Peyer's patch (tissue), 4 donors: Measurements from ENCODE around the gene MTFR1L. TPM values are rescaled to one million over a fixed set of nuclear protein-coding genes. Genes with fewer than 3 reads are reported as not detected.
A peak's percentile ranks its signal among the peaks of the same experiment; 100 is the strongest.

Source experiments
- DNase-seq, 3 donors: peaks; one replicate each; pipeline ENCODE4 v3.0.0-alpha.2; 2017 to 2019
- H3K27ac ChIP-seq, 4 donors: fragments of 200-600 bp; sonication (generic); one replicate each; pipeline ENCODE4 v1.5.1; 2016 to 2019
- H3K27me3 ChIP-seq, 2 donors: fragments of 200-600 bp; sonication (generic); one replicate each; pipeline ENCODE4 v1.5.1; 2019
- H3K36me3 ChIP-seq, 3 donors: fragments of 200-600 bp; sonication (generic); one replicate each; pipeline ENCODE4 v1.5.1; 2016 to 2019
- H3K4me1 ChIP-seq, 4 donors: fragments of 200-600 bp; sonication (generic); one replicate each; pipeline ENCODE4 v1.5.1; 2016 to 2019
- H3K4me3 ChIP-seq, 4 donors: fragments of 200-600 bp; sonication (generic); 1 replicate in 3 of 4; 2 replicates in 1 of 4; pipeline ENCODE4 v1.5.1; 2016 to 2019; ENCODE audit warnings: mild to moderate bottlenecking in 1 of 4
- H3K9me3 ChIP-seq, 4 donors: fragments of 200-600 bp; sonication (generic); one replicate each; pipeline ENCODE4 v1.5.1; 2016 to 2019; ENCODE audit warnings: mild to moderate bottlenecking in 1 of 4
- CTCF ChIP-seq, 6 experiments: fragments of 450-650 bp in 4 of 6; fragments of 200-600 bp in 2 of 6; sonication (generic) in 1 of 6; IDR thresholded peaks; one replicate each; pipeline ENCODE4 v1.5.1; 2017 to 2019; ENCODE audit warnings: antibody characterized with exemption in 6 of 6, mild to moderate bottlenecking in 3 of 6, moderate library complexity in 1 of 6
- POLR2A ChIP-seq, 2 donors: fragments of 450-650 bp; IDR thresholded peaks; one replicate each; pipeline ENCODE4 v1.5.1; 2017; ENCODE audit warnings: antibody characterized with exemption in 2 of 2, mild to moderate bottlenecking in 2 of 2, moderate library complexity in 2 of 2
- small RNA-seq, 2 donors: library from RNA; depleted of rRNA; stranded (forward); fragments of <200 nt; gene quantifications; one replicate each; pipeline ENCODE3, GENCODE V24; 2016
- total RNA-seq, 4 donors: library from RNA; depleted of rRNA; stranded (reverse); fragments of >200 nt; gene quantifications; one replicate each; pipeline ENCODE4 v1.1.0, GENCODE V29; 2016

MTFR1L gene
- total RNA-seq, 4 donors from 2014 or later: 122 to 173 (median 131) TPM

- Histone ChIP-seq H3K4me3 (no peak overlapping the region), H3K27me3 (no peaks in the 10 kb centered on the region), H3K27ac (no peak overlapping the region), H3K9me3 (no peaks in the 10 kb centered on the region), H3K4me1 (peaks cover 0 to 21% (median 9%) of the 10 kb centered on the region in 4 donors), H3K36me3 (no peaks in the 10 kb centered on the region)
- DNase-seq: no peak
- TF ChIP-seq POLR2A (IDR thresholded peaks at IDR 0.05) (no peak), CTCF (IDR thresholded peaks at IDR 0.05) (no peak)
Measured at GRCh38 chr1:25878690-25879089, 58.9 kb downstream of the MTFR1L start.

GRCh38 chr1:25879675-25880074, 59.9 kb downstream of the MTFR1L start:
- Histone ChIP-seq H3K27ac (no peak overlapping the region), H3K9me3 (no peaks in the 10 kb centered on the region), H3K4me1 (peaks cover 0 to 13% (median 6%) of the 10 kb centered on the region in 4 donors), H3K27me3 (no peaks in the 10 kb centered on the region), H3K4me3 (no peak overlapping the region), H3K36me3 (no peaks in the 10 kb centered on the region)
- no peak for TF ChIP-seq POLR2A (IDR thresholded peaks at IDR 0.05)
- TF ChIP-seq CTCF (IDR thresholded peaks at IDR 0.05): no peak
- DNase-seq: peak in 1 of 3 donors; percentile 36

- TF ChIP-seq POLR2A (IDR thresholded peaks at IDR 0.05) (no peak), CTCF (IDR thresholded peaks at IDR 0.05) (no peak)
- Histone ChIP-seq H3K36me3 (no peaks in the 10 kb centered on the region), H3K27me3 (no peaks in the 10 kb centered on the region), H3K4me1 (peaks cover 0 to 8% (median 3%) of the 10 kb centered on the region in 4 donors), H3K27ac (no peak overlapping the region), H3K4me3 (no peak overlapping the region), H3K9me3 (no peaks in the 10 kb centered on the region)
- no peak for DNase-seq
Measured at GRCh38 chr1:25880518-25880917, 60.8 kb downstream of the MTFR1L start.

- no peak overlapping the region for H3K4me3 ChIP-seq
- H3K9me3 ChIP-seq: no peaks in the 10 kb centered on the region
- H3K36me3 ChIP-seq: no peaks in the 10 kb centered on the region
- no peak overlapping the region for H3K27ac ChIP-seq
- H3K27me3 ChIP-seq: no peaks in the 10 kb centered on the region
- no peak for DNase-seq
- H3K4me1 ChIP-seq: peaks cover 0 to 1% (median under 1%) of the 10 kb centered on the region in 4 donors
- TF ChIP-seq POLR2A (IDR thresholded peaks at IDR 0.05) (no peak), CTCF (IDR thresholded peaks at IDR 0.05) (no peak)
Measured at GRCh38 chr1:25881266-25881665, 61.5 kb downstream of the MTFR1L start.

Small RNAs within 50 kb of the gene (small RNA-seq; reads per million reads assigned to genes)
- 0 reads per million in 2 donors for gene RF00019

Other genes with a start within 250 kb of the MTFR1L start
- 10 to 100 TPM in 1 of 4 donors, 1 to 10 TPM in 3; 2.3 to 10.7 (median 6.7) TPM for gene MAN1C1, start 203.2 kb upstream of the MTFR1L start, total RNA-seq
- 10 to 100 TPM; 16.1 to 30.1 (median 22.0) TPM for gene SELENON, start 19.8 kb upstream of the MTFR1L start, total RNA-seq
- gene AUNIP, start 39.5 kb downstream of the MTFR1L start, total RNA-seq: 1 to 10 TPM in 1 of 4 donors, under 1 TPM in 1, not detected in 2; 0.95 to 1.6 TPM
- gene PAQR7, start 55.8 kb downstream of the MTFR1L start, total RNA-seq: 10 to 100 TPM in 1 of 4 donors, 1 to 10 TPM in 3; 6.7 to 12.1 (median 7.8) TPM
- 10 to 100 TPM; 21.2 to 62.7 (median 26.8) TPM for gene STMN1, start 86.5 kb downstream of the MTFR1L start, total RNA-seq
- gene PAFAH2, start 178.1 kb downstream of the MTFR1L start, total RNA-seq: 10 to 100 TPM; 15.7 to 57.8 (median 48.4) TPM
- gene EXTL1, start 201.8 kb downstream of the MTFR1L start, total RNA-seq: not detected
- gene SLC30A2, start 226.2 kb downstream of the MTFR1L start, total RNA-seq: 10 to 100 TPM in 1 of 4 donors, 1 to 10 TPM in 1, under 1 TPM in 1, not detected in 1; 0.18 to 13.2 (median 1.7) TPM
- under 1 TPM in 2 of 4 donors, not detected in 2; 0.53 to 0.95 TPM for gene TRIM63, start 247.7 kb downstream of the MTFR1L start, total RNA-seq